Measurements from ENCODE around the gene RPL37A.
"Not testable (repeated sequence)": the region's sequence is repeated elsewhere in the genome, so short reads cannot be mapped to it uniquely, and the experiment has no call there.

Gene RPL37A

DNA sequence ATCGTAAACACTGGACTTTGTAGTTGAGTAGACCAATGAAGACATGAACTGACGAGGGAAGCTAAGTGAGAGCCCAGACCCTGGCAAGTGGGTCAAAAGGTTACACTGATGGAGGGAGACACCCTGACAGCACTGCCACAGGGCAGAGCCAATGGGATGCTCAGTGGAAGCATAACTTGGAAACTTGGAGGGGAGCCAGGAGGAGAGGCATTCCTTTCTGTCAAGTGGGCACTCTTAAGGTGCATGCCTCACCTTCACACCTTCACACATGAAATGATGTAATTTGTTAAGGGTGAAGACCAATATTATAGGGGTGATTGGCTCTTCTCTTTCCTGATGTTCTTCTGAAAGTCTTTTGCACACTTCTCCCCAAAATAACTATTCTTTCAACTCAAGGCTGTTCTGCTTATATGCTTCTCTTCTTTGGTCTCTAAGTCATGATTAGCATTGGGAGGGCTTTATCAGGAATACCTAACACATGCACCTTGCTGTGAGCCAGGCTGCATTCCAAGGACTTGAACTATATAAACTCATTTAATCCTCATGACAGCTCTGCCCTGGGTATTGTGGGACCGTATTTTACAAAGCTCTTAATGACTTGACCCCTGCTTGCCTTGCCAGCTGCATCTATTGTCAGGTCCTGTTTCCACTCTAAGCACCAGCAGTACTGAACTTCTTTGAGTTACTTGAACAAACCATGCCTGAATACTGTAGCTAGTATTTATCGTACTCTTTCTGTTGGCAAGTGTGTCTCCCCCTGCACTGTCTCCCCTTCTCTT is 19.0 kb downstream of the RPL37A start:
- no peak for DNase-seq

DNA sequence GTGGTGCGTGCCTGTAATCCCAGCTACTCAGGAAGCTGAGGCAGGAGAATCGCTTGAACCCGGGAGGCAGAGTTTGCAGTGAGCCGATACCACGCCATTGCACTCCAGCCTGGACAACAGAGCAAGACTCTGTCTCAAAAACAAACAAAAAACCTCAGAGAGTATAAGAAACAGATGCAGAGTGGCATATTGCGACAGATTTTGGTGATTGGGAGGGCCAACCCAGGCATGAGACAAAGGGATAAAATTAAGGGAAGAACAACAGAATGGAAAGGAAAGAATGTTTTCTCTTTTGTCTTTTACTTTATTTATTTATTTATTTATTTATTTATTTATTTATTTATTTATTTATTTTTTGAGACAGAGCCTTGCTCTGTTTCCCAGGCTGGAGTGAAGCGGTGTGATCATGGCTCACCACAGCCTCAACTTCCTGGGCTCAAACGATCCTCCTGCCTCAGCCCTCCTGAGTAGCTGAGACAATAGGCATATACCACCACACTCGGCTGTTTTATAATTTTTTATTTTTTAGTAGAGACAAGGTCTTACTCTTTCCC is 20.0 kb downstream of the RPL37A start:
- not testable (repeated sequence) for DNase-seq

DNA sequence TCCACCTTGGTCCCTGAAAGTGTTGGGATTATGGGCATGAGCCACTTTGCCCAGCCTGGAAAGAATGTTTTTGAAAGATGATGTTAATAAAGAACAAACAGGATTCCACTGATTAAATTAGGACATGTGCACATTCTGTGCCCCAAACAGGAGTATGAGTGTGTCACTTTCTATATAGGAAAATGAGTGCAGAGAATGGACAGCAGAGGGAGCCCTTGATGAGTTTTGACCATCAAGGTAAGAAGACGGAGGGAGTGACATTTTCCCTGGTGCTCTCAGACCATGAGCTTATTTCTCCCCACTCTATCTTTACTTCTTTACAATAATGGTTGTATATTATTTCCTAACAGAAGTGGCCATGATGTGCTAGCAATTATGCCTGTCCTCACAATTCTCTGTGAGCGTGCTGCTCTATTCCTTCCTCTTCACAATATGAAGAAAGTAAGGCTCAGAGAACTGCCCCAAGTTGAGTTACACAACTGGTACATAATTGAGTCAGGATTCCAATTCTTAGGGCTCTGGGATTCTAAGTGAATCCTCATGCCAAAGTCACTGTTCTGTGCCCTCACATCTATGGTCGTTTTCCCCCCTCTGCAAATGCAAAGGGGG is 20.6 kb downstream of the RPL37A start:
- DNase-seq, result peak; percentile 40 to 84

DNA sequence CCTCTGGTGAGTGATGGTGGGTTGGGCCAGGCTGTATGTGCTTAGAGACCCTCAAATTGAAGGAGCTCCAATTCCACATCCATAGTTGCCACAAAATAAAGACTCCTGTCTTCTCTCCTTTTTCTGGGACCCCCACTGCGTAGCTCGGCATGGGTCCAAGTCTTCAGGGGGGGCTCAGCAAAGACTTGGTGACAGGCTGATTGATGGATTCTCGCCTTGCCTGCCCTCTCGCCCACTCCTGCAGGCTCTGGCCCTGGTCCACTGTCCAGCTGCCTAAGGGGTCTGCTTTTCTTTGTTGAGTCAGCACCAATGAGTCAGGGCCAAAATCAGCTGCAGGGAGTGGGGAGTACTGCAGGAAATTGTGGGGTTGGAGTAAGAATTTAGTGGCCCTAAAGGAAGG is 21.5 kb downstream of the RPL37A start:
- DNase-seq, result no peak

DNA sequence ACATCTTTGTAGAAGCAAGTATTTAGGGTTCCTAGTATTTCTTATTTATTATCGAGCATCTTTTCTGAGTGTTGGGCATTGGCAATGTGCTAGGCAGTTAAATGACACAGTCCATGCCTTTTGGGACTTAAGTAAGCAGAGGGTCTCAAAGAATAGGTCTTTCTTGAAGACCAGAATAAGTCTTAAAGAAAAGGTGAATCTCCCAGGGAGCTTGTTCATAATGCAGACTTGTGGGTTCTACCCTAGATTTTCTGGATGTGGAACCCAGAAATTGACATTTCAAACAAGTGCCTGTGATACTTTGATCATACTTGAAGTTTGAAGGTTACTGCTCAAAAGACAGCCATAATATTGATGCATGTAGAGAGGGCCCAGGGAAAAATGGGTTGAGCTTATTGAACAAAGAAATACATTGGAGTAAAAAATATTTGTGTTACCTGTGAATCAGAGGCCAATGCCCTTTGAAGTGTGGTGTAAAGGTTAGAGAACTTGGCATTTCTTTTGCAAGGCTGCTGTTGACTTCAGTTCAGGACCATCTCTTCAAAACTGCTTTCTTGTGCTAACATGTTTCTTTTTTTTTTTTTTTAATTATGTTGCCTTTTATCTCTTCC is 24.4 kb downstream of the RPL37A start:
- no peak for DNase-seq

DNA sequence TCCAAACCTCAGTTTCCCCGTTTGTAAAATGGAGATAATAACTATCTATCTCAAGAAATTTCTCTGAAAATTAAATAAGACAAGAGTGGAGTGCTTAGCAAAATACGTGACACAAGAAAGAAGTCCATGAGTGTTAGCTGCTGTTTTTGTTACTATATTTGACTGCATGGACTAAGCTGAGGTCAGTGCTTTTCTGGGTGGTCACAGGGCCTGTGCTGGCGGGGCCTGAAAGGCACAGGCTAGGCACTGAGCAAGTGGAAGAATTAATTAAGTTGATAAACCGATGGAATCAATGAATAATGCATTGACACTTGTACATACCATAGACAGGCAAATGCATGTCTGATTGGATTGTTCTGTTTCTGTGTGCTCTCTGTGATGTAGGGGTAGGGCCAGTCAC is 27.3 kb downstream of the RPL37A start:
- no peak for DNase-seq

DNA sequence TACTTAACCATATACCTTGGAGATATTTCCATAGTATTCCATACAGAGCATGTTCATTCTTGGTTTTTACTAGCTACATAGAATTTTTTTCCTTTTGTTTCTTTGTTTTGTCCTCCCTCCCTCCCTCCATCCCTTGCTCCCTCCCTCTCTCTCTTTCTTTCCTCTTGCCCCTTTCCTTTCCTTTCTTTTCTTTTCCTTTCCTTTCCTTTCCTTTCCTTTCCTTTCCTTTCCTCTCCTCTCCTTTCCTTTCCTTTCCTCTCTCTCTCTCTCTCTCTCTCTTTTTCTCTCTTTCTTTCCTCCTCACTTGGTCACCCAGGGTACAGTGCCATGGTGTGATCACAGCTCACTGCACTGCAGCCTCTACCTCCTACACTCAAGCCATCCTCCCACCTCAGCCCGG is 28.3 kb downstream of the RPL37A start:
- DNase-seq, result no peak

DNA sequence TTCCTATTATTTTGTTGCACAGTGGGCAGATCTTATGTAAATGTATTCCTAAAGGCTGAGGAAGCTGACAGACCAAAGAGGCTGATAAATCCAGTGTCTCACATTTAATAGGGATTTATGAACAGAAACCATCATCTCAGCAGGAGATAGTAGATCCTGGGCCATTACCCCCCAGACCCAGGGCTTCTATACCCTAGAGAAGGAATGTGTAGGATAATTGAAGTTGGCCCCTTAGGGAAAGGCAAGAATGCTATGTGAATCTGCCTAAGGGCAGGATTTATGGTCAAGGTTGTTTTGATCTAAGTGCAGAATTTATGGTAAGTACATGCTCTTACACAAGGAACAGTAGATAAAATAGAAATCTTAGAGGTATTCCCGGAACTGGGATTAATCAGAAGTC is 29.0 kb downstream of the RPL37A start:
- no peak for DNase-seq

DNA sequence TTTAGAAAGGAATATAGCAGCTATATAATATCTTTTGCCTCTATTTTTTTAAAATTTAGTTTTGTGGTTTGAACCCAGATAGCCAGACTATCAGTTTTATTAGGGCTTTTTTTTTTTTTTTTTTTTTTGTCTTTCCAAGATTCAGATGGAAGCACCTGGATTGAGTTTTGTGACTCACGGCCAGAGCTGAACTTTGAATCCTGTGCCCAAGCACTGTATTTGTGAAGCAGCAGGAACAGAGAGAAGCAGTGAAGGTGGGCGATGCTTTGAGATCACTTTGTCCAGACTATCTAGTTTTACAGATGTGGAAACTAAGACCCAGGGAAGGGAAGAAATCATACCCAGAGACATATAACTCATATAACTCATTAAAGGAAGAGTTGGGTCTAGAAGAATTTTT is 33.9 kb downstream of the RPL37A start:
- DNase-seq, result no peak

DNA sequence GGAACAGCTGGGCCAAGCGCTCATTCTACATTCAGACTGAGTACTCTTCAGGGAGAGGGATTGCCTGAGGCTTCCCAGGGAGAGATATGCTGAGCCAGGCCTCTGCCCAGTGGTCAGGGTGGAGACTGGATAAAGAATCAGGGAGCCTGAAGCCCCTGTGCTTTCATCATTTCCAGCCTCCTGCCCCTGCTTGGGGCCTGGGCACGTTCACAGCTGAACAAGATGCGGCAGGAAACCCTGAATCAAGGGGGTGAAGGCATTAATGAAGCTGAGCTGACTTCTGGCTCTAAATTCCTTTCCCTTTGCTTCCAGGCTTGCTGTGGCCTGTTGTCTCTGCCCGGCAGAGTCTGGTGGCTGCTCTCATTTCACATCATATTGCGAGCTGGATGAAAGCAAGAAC is 35.0 kb downstream of the RPL37A start:
- no peak for DNase-seq

DNA sequence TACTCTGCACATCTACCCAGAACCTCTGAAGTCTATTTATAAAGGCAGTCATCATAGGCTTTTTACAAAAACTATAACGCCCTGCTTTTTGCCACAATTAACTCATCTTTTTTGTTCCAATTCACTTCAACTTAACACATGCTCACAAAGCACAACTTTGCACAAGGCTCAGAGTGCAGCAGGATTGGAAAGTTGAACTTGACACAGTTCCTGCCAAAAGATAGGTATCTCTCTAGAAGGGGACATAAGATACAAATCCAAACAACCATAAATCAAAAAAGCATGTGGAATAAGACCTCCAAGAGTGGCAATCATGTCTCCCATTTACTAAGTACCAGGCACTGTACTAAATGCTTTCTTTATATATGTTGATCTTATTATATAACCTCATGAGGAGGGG is 36.2 kb downstream of the RPL37A start:
- no peak for DNase-seq

DNA sequence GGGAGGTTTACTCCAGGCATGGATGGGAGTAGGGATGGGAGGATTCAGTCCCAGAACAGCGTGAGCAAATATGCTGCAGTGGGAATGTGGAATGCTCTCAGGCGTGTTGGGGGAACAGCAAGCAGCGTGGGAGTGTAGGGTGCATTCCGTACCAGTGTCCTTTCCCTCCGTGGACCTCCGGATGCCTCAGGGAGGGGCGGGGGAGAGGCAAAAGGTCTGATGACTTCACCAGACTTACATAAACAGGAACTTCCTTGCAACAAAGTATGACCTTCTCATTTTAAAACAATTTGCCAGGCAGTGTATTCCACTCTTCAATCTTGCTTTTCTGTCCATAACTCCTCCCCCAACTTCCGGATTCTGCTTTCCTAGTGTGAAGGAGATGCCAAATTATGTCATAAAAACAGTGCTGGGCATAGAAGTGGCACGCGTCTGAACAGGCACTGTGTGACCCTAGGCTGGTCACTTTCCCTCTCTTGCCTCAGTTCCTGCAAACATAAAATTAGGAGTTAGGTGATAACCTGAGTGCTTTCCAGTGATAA is 36.9 kb downstream of the RPL37A start:
- peak; percentile 57 to 76 for DNase-seq

DNA sequence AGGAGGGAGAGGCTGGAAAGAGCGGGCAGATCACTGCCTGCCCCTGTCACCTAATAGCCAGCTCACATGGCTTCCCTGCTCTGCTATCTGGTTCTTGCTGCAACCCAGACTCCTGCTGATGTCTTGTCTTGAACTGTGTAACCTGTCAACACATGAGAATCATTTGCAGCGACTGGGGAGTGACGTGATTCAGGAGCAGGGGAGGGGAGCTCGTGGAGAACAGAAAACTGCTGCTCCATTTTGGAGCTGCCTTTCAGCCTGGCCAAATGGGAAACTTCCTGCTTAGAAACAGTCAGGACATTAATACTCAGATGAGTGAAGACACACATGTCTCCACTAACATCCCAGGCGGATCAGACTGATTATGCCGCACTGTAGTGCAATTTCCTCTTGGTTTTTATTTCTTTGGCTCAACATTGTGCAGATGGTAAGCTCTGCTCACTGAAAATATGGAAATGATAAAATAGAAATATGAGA is 38.1 kb downstream of the RPL37A start:
- DNase-seq, result no peak

DNA sequence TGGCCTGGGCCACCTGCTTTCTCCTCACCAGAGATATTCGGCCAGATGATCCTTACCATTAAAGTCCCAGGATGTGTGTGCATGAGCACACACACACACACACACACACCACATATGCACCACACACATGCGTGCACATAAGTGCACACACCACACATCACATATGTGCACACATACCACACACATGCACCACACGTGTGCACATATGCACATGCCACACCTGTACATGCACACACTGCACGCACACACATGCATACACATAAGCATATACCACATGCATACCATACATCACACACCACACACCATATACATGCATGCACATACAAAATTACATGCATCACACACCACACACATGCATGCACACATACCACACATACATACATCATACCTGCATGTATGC is 38.7 kb downstream of the RPL37A start:
- DNase-seq, result no peak

DNA sequence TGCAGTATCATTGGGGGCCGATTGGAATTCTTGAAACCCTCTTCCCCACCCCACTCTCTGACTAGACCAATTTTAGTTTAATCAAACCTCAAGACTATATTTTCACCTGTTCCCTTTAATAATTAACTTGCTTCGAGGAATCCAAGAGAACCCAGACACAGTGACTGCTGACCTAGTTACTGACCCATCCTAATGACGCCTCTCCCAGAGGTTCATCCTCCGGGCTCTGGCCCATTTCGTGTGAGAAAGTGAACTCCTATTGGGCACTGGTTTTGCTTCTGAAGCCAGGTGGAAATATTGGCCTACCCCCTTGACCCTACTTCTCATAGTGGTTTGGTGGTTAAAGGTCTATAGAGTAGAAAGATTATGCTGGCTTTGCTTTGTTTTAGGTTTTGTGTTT is 39.9 kb downstream of the RPL37A start:
- DNase-seq, result no peak

DNA sequence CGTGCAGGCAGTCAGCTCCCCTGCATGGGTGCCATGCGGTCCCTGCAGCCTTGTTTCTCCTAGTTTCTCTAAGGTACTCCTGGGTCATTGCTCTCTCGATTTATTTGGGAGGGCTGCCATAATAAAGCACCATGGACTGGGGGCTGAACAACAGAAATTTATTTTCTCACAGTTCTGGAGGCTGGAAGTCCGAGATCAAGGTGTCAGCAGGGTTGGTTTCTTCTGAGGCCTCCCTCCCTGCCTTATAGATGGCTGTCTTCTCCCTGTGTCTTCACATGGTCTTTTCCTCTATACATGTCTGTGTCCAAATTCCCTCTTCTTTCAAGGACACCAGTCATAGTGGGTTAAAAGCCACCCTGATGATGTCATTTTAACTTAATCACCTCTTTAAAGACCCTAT is 40.5 kb downstream of the RPL37A start:
- DNase-seq, result no peak

DNA sequence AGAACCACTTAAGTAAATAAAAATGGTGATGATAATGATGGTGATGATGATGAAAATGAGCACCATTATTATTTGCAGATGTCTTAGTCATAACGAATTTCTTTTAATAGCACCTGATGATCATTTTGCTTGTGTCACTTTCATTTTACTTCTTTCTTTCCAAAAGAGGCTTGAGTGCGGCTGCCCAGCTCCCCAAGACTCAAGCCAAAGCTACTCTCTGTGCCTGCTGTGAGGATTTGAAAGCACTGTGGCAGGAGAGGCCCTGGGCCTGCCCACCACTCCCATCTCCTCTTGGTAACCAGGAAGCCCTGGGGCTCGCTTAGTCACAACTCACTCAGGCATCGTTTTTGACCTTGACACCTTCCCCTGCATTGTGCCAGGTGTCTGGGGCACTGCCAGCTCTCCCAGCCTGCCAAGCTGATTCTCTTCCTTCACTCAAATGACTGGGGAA is 41.2 kb downstream of the RPL37A start:
- DNase-seq, result no peak

DNA sequence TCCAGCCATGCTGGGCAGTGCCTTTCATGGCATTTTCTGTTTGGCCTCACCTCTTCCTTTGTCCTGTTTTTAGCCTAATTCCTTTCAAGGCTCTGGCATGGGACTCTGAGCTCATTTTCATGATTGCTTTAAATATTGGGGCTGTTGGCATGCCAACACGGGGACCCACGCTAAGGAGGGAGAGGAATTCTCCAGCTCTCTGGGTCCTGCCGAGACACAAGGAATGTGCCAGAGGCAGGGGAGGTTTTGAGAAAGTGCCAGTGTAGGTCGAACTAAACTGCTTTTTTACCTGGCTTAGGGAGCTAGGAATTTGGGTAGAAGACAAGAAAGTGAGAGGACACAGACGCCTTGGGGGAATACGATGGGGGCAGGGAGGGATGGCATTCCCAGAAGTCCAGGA is 42.3 kb downstream of the RPL37A start:
- DNase-seq, result no peak

DNA sequence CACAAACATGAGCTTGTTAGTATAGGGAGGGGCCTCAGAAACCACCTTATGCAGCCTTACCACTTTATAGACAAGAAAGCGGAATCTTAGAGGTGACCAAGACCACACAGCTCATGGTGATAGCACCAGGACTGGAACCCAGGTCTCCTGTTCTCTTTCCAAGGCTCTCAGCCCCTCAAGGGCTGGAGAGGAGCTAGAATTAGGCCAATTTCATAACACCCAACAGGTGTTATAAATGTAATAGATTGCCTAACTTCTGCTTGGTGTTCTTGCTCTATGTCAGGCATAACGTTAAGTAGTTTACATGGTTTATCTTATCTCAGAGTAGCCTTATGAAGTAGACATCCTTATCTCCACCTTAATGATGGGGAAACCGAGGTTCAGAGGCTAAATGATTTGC is 42.9 kb downstream of the RPL37A start:
- no peak for DNase-seq

DNA sequence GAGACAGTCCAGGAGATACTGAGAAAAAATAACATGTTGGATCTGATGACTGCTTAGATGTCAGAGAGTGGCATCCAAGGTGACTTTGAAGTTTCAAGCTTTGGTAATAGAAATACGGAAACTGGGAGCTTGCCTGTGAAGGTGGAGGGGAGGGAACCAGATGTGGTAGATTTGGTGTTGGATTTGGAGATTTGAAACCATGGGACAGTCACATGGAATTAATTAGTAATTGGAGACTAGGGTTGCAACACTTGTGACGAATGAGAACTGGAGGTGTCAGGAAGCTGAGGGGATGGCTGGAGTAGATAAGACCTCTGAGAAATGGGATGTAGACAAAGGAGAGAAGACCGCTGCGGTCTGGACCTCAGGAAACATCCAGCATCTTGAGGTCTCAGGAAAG is 46.7 kb downstream of the RPL37A start:
- peak in 1 of 2 donors; percentile 7 for DNase-seq

DNA sequence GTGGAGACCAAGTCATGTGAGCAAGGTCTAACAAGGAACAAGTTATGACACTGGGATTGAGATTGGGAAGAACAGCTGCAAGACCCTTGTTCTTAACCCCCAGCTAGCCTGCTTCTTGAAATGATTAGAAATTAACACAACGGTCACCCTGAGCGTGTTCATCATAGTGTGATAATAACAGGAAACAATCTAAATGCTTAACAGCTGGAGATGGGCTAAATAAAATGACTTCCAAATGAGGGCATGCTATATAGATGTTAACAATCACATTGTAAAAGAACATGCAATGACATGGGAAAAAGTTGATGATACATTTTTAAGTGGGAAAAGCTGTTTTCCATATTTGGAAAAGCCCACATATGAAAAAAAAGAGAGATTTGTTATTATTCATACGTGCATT is 47.6 kb downstream of the RPL37A start:
- DNase-seq, result no peak

DNA sequence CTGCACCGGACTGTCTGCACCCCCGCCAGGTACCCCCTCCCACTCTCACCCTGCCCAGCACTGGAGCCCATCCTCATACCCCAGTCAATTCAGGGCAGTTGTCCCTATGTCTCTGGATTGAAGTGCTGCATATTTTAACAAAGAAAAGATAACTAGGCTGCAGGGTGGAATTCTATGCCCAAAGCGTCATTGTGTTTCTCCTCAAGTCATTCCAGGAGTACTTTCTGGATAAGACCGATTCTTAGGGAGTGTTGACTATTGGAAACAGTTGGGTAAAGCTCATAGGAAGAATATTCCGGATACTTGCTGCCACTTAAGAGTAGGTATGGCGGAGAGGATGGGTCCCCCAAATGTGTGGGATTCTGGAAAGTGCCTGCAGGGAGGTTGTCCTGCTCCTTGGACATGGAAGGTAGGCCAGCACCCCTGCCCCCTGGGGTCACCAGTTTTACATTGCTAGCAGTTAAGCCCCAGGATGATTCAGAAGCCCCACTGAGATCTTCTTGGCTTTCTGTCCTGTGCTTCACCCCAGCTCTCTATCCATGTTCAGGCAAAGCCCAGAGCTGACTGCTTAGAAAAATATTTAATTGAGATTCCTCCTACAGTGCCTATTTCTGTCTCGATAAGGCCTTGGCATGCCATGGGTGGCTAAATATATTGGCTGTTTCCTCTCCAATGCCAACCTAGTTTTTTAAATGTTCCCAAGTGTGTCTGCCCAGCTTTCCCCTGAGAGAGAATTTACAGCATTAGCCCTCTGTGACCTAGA is 48.2 kb downstream of the RPL37A start:
- DNase-seq, result no peak

DNA sequence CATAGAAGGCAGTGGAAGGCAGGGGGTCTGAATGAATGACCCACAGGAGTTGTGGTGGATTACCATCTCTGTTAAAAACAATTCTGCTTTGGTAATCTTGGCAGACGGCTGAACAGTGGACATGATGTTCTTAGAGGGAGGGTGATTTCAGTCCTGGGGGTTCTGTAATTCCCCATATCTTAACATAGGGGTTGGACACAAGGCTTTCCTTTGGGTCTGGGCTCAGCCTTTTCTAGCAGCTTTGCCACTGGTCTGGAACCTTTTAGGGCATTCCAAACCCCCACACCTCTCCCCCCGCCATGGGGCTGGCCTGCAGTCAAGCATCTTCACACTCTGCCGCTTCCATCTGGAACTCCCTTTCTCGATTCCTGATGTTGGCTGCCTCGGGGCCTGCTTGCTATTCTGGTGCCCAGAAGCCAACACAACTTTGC is 50.3 kb downstream of the RPL37A start:
- DNase-seq, result no peak
